ENCODE results near the gene LNX1.

Gene LNX1

DNA sequence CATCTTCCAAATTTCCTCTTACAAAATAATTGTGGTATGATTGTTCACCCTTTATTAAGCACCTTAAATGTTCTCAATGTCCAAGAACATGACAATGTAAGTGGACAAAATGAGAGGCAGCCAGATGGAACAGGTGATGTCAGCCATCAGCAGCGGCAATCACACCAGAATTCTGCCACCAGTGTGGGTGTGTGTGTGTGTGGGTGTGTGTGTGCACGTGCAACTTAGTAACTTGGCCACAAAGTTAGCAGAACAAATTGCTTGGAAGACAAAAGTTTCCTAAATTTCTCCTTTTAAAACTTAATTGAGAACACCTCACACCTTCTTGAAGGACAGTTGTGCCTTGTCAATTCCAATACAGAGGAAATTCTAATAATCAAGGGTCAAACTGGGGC is 18.7 kb downstream of the LNX1 start:
- no peak overlapping the region for H3K4me3 ChIP-seq (ENCODE audit: low read length, poor library complexity, severe bottlenecking)
- TF ChIP-seq, protein P1, sequence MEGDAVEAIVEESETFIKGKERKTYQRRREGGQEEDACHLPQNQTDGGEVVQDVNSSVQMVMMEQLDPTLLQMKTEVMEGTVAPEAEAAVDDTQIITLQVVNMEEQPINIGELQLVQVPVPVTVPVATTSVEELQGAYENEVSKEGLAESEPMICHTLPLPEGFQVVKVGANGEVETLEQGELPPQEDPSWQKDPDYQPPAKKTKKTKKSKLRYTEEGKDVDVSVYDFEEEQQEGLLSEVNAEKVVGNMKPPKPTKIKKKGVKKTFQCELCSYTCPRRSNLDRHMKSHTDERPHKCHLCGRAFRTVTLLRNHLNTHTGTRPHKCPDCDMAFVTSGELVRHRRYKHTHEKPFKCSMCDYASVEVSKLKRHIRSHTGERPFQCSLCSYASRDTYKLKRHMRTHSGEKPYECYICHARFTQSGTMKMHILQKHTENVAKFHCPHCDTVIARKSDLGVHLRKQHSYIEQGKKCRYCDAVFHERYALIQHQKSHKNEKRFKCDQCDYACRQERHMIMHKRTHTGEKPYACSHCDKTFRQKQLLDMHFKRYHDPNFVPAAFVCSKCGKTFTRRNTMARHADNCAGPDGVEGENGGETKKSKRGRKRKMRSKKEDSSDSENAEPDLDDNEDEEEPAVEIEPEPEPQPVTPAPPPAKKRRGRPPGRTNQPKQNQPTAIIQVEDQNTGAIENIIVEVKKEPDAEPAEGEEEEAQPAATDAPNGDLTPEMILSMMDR (conservative IDR thresholded peaks at IDR 0.05; ENCODE audit: low read length), result no peak
- TF ChIP-seq EZH2phosphoT487 (IDR thresholded peaks at IDR 0.05; ENCODE audit: borderline replicate concordance), result no peak
- no peaks in the 10 kb centered on the region for H3K9me2 ChIP-seq (replicated peaks; ENCODE audit: low read depth, low read length)
- H2AFZ ChIP-seq (ENCODE audit: low read length), result no peak overlapping the region
- no peak overlapping the region for H3K9ac ChIP-seq (ENCODE audit: low read depth, low read length, poor library complexity, severe bottlenecking)
- peak overlapping the region; percentile 7 for H3K4me2 ChIP-seq (ENCODE audit: low read depth, low read length, poor library complexity, severe bottlenecking)
- peaks cover 28% of the 10 kb centered on the region for H3K4me1 ChIP-seq (ENCODE audit: insufficient read depth, low read length, poor library complexity, severe bottlenecking)
- H3K9me3 ChIP-seq (ENCODE audit: insufficient read depth, low read depth, low read length), result no peaks in the 10 kb centered on the region
- H3K36me3 ChIP-seq (ENCODE audit: insufficient read depth, low read length), result no peaks in the 10 kb centered on the region
- H3F3A ChIP-seq (ENCODE audit: low read depth), result no peaks in the 10 kb centered on the region
- no peaks in the 10 kb centered on the region for H3K79me2 ChIP-seq (ENCODE audit: insufficient read depth, low read length)
- no peaks in the 10 kb centered on the region for H3K27me3 ChIP-seq (ENCODE audit: insufficient read depth, low read length, poor library complexity, severe bottlenecking)
- H4K20me1 ChIP-seq (ENCODE audit: insufficient read depth, low read length, poor library complexity, severe bottlenecking), result no peaks in the 10 kb centered on the region

DNA sequence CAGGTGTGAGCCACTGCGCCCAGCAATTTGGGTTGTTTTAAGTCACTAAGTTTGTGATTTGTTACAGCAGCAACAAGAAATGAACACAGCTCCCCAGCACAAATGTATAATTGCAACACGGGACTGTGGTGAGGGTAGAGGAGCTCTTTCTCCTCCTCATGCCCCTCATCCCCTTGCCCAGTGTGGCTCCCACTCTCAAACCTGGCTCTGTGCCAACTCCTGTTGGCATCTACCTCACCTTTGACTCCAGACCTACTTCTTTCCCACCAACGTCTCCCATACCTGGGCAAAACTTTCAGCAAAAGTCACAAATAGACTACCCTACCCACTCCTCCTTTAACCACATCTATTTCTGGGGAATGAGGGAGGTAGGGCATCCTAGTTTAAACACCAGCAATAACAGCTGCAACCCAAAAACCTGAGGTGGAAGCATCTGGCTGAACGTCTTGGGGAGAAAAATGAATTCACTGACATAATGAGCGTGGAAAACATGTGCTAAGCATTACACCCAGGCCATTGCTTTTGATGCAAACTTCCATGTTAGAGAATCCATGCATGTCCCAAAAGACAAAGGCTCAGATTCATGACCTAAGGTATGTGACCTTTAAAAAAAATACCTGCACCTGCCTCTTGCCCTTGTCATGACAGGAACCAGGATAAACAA is 19.2 kb downstream of the LNX1 start:
- Histone ChIP-seq H3K4me1 (ENCODE audit: insufficient read depth, low read length, poor library complexity, severe bottlenecking) (peaks cover 25% of the 10 kb centered on the region), H3K36me3 (ENCODE audit: insufficient read depth, low read length) (no peaks in the 10 kb centered on the region), H3K9me2 (replicated peaks; ENCODE audit: low read depth, low read length) (no peaks in the 10 kb centered on the region), H3F3A (ENCODE audit: low read depth) (no peaks in the 10 kb centered on the region), H3K9ac (ENCODE audit: low read depth, low read length, poor library complexity, severe bottlenecking) (no peak overlapping the region), H3K27me3 (ENCODE audit: insufficient read depth, low read length, poor library complexity, severe bottlenecking) (no peaks in the 10 kb centered on the region), H3K9me3 (ENCODE audit: insufficient read depth, low read depth, low read length) (no peaks in the 10 kb centered on the region), H3K4me2 (ENCODE audit: low read depth, low read length, poor library complexity, severe bottlenecking) (no peak overlapping the region), H2AFZ (ENCODE audit: low read length) (no peak overlapping the region), H3K4me3 (ENCODE audit: low read length, poor library complexity, severe bottlenecking) (no peak overlapping the region), H3K79me2 (ENCODE audit: insufficient read depth, low read length) (no peaks in the 10 kb centered on the region), H4K20me1 (ENCODE audit: insufficient read depth, low read length, poor library complexity, severe bottlenecking) (no peaks in the 10 kb centered on the region)
- TF ChIP-seq, protein P1 (conservative IDR thresholded peaks at IDR 0.05; ENCODE audit: low read length), result no peak
- no peak for TF ChIP-seq EZH2phosphoT487 (IDR thresholded peaks at IDR 0.05; ENCODE audit: borderline replicate concordance)

DNA sequence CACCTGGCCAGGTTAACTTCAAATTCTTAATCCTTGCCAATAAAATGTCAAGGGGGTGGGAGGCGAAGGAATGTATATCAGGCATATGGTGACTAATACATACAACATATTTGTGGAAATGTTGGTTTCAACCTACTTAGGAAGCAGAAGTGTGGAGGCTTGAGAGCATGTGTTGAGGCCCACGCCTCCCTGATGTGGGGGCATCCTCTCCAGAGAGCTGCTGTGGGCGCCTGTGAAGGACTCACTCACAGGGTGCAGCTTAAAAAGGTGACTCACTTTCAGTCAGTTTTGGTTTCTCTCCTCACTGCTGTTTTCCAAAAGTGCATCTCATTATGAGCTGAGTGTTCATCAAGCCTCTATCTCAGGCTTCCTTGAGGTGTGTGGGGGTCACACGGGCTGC is 27.5 kb downstream of the LNX1 start:
- Histone ChIP-seq H3K4me1 (ENCODE audit: insufficient read depth, low read length, poor library complexity, severe bottlenecking) (peaks cover 3% of the 10 kb centered on the region), H2AFZ (ENCODE audit: low read length) (no peak overlapping the region), H4K20me1 (ENCODE audit: insufficient read depth, low read length, poor library complexity, severe bottlenecking) (no peaks in the 10 kb centered on the region), H3K4me2 (ENCODE audit: low read depth, low read length, poor library complexity, severe bottlenecking) (no peak overlapping the region), H3K36me3 (ENCODE audit: insufficient read depth, low read length) (no peaks in the 10 kb centered on the region), H3F3A (ENCODE audit: low read depth) (no peaks in the 10 kb centered on the region), H3K4me3 (ENCODE audit: low read length, poor library complexity, severe bottlenecking) (no peak overlapping the region), H3K79me2 (ENCODE audit: insufficient read depth, low read length) (no peaks in the 10 kb centered on the region), H3K9me2 (replicated peaks; ENCODE audit: low read depth, low read length) (no peaks in the 10 kb centered on the region), H3K9me3 (ENCODE audit: insufficient read depth, low read depth, low read length) (no peaks in the 10 kb centered on the region), H3K9ac (ENCODE audit: low read depth, low read length, poor library complexity, severe bottlenecking) (no peak overlapping the region), H3K27me3 (ENCODE audit: insufficient read depth, low read length, poor library complexity, severe bottlenecking) (no peaks in the 10 kb centered on the region)
- TF ChIP-seq, protein P1 (conservative IDR thresholded peaks at IDR 0.05; ENCODE audit: low read length), result no peak
- TF ChIP-seq EZH2phosphoT487 (IDR thresholded peaks at IDR 0.05; ENCODE audit: borderline replicate concordance), result no peak

Measured in Loucy (cell line).